ENCODE results near the gene PTPRD. TPM values are rescaled to one million over a fixed set of nuclear protein-coding genes. Genes with fewer than 3 reads are reported as not detected.

PTPRD gene
- total and polyA plus RNA-seq, 2 donors (not counting 1 experiment from before 2014, with no cell fraction given) = not detected

GRCh38 chr9:9389904-9390303 is 1222.9 kb downstream of the PTPRD start:
- H4K20me1 ChIP-seq (ENCODE audit: control insufficient read depth, insufficient read depth, low read length, poor library complexity, severe bottlenecking) = no peaks in the 10 kb centered on the region
- no peaks in the 10 kb centered on the region for H3K4me1 ChIP-seq (ENCODE audit: control insufficient read depth in 2 of 2, insufficient read depth in 2 of 2, low read length in 2 of 2)
- no peak overlapping the region for H2AFZ ChIP-seq (ENCODE audit: insufficient read depth, low read depth, low read length, poor library complexity, severe bottlenecking)
- no peaks in the 10 kb centered on the region for H3K9me3 ChIP-seq (ENCODE audit: control extremely low read depth in 1 of 3, control insufficient read depth in 2 of 3, insufficient read depth in 1 of 3, low read length in 2 of 3)
- H3K27me3 ChIP-seq (replicated peaks in 1 of 4; ENCODE audit: control extremely low read depth in 1 of 4, control insufficient read depth in 3 of 4, insufficient read depth in 4 of 4, low read length in 3 of 4) = no peaks in the 10 kb centered on the region
- Mint-ChIP-seq H3K27me3 (no peaks in the 10 kb centered on the region), H3K27ac (no peak overlapping the region), H3K4me1 (no peaks in the 10 kb centered on the region), H3K4me3 (no peak overlapping the region), H3K9me3 (ENCODE audit: insufficient read depth) (no peaks in the 10 kb centered on the region)
- DNase-seq (no peak), ATAC-seq (ENCODE audit: low read depth) (no peak)
- 97% methylated on average over 3 of the region's 3 CpGs for WGBS (ENCODE audit: insufficient coverage)
- no peaks in the 10 kb centered on the region for H3K36me3 ChIP-seq (replicated peaks in 1 of 2; ENCODE audit: control extremely low read depth in 1 of 2, control insufficient read depth in 1 of 2, extremely low read depth in 1 of 2, insufficient read depth in 2 of 2, low read length in 1 of 2)
- intact Hi-C loops (cut with micrococcal nuclease) = no loop called here
- ChIA-PET POLR2A (no interaction called here), CTCF (no interaction called here)
- no peak overlapping the region for H3K27ac ChIP-seq (ENCODE audit: low read length in 2 of 2)
- H3K4me3 ChIP-seq (ENCODE audit: control extremely low read depth in 1 of 5, extremely low read depth in 1 of 5, insufficient read depth in 1 of 5, low read depth in 2 of 5, low read length in 4 of 5) = no peak overlapping the region
- TF ChIP-seq EZH2 (IDR thresholded peaks at IDR 0.05; ENCODE audit: borderline replicate concordance, insufficient read depth, low read depth, low read length, poor library complexity, severe bottlenecking) (no peak), CTCF (IDR thresholded peaks at IDR 0.05) (no peak)
- no peak overlapping the region for H3K9ac ChIP-seq (ENCODE audit: low read length)
- no peaks in the 10 kb centered on the region for H3K79me2 ChIP-seq (ENCODE audit: control insufficient read depth, insufficient read depth, low read length)
- no peak overlapping the region for H3K4me2 ChIP-seq (replicated peaks; ENCODE audit: low read depth, low read length, poor library complexity, severe bottlenecking)

- Mint-ChIP-seq H3K4me3 (no peak overlapping the region), H3K27ac (no peak overlapping the region), H3K4me1 (no peaks in the 10 kb centered on the region), H3K27me3 (no peaks in the 10 kb centered on the region), H3K9me3 (ENCODE audit: insufficient read depth) (no peaks in the 10 kb centered on the region)
- Histone ChIP-seq H3K9ac (ENCODE audit: low read length) (no peak overlapping the region), H3K4me3 (ENCODE audit: control extremely low read depth in 1 of 5, extremely low read depth in 1 of 5, insufficient read depth in 1 of 5, low read depth in 2 of 5, low read length in 4 of 5) (no peak overlapping the region), H3K4me2 (replicated peaks; ENCODE audit: low read depth, low read length, poor library complexity, severe bottlenecking) (no peak overlapping the region), H2AFZ (ENCODE audit: insufficient read depth, low read depth, low read length, poor library complexity, severe bottlenecking) (no peak overlapping the region), H4K20me1 (ENCODE audit: control insufficient read depth, insufficient read depth, low read length, poor library complexity, severe bottlenecking) (no peaks in the 10 kb centered on the region), H3K36me3 (replicated peaks in 1 of 2; ENCODE audit: control extremely low read depth in 1 of 2, control insufficient read depth in 1 of 2, extremely low read depth in 1 of 2, insufficient read depth in 2 of 2, low read length in 1 of 2) (no peaks in the 10 kb centered on the region), H3K9me3 (ENCODE audit: control extremely low read depth in 1 of 3, control insufficient read depth in 2 of 3, insufficient read depth in 1 of 3, low read length in 2 of 3) (no peaks in the 10 kb centered on the region), H3K27ac (ENCODE audit: low read length in 2 of 2) (no peak overlapping the region), H3K4me1 (ENCODE audit: control insufficient read depth in 2 of 2, insufficient read depth in 2 of 2, low read length in 2 of 2) (no peaks in the 10 kb centered on the region), H3K79me2 (ENCODE audit: control insufficient read depth, insufficient read depth, low read length) (no peaks in the 10 kb centered on the region), H3K27me3 (replicated peaks in 1 of 4; ENCODE audit: control extremely low read depth in 1 of 4, control insufficient read depth in 3 of 4, insufficient read depth in 4 of 4, low read length in 3 of 4) (no peaks in the 10 kb centered on the region)
- no peak for DNase-seq
- no peak for TF ChIP-seq CTCF (IDR thresholded peaks at IDR 0.05)
- TF ChIP-seq EZH2 (IDR thresholded peaks at IDR 0.05; ENCODE audit: borderline replicate concordance, insufficient read depth, low read depth, low read length, poor library complexity, severe bottlenecking) = no peak
- no peak for ATAC-seq (ENCODE audit: low read depth)
- ChIA-PET POLR2A (no interaction called here), CTCF (no interaction called here)
- 43% methylated on average over 1 of the region's 3 CpGs for WGBS (ENCODE audit: insufficient coverage)
- intact Hi-C loops (cut with micrococcal nuclease) = no loop called here
These were observed 1225.2 kb downstream of the PTPRD start for GRCh38 chr9:9387511-9388115.

All from B cell (primary cell).